Tibial nerve (tissue), 3 donors: Measurements from ENCODE around the gene EVC2.

Experiments
- CTCF ChIP-seq, 5 experiments: fragments of 200-600 bp in 3 of 5; fragments of 450-650 bp in 2 of 5; sonication (generic) in 3 of 5; IDR thresholded peaks; one replicate each; pipeline ENCODE4 v1.5.1; 2016 to 2019; ENCODE audit warnings: antibody characterized with exemption in 5 of 5, mild to moderate bottlenecking in 3 of 5, moderate library complexity in 2 of 5
- POLR2A ChIP-seq, 2 donors: fragments of 450-650 bp; IDR thresholded peaks; one replicate each; pipeline ENCODE4 v1.6.1; 2017; ENCODE audit warnings: antibody characterized with exemption in 2 of 2, mild to moderate bottlenecking in 2 of 2, moderate library complexity in 2 of 2

DNA sequence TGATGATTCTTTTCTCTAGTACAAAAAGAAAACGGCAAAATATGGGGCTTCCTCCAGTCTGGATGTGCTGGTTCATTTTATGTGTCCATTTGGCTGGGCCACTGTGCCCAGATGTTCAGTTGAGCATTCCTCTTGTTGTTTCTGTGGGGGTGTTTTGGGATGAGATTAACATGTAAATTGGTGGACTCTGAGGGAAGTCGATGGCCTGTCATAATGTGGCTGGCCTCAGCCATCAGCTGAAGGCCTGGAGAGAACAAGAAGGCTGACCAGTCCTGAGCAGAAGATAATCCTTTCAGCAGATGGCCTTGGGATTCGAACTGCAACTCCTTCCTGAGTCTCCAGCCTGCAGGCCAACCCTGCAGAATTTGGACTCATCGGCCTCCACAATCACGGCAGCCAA lies 136.7 kb downstream of the EVC2 start:
- TF ChIP-seq CTCF (IDR thresholded peaks at IDR 0.05): no peak
- no peak for TF ChIP-seq POLR2A (IDR thresholded peaks at IDR 0.05)
